IMR-90 (cell line): ENCODE results near the gene DMRT2.

Source experiments
- CTCF ChIP-seq: conservative IDR thresholded peaks from 2 replicates; pipeline ENCODE4 v1.5.1; 2012; ENCODE audit warnings: mild to moderate bottlenecking, low read depth, low read length, improper control_type of control experiment
- RAD21 ChIP-seq: IDR thresholded peaks from 2 replicates; pipeline ENCODE4 v1.6.1; 2012; ENCODE audit warnings: low read length, improper control_type of control experiment

- TF ChIP-seq CTCF (no peak), RAD21 (no peak)
Measured at GRCh38 chr9:1077616-1078015, 27.5 kb downstream of the DMRT2 start.
